GM21529 (cell line): ENCODE measurements around the gene LDB2.

Source experiments
- ATAC-seq: cut with Tn5 transposase; IDR thresholded peaks from one replicate; pipeline ENCODE4 v1.9.1; 2021; ENCODE audit not compliant: unreplicated experiment

The LDB2 gene

DNA sequence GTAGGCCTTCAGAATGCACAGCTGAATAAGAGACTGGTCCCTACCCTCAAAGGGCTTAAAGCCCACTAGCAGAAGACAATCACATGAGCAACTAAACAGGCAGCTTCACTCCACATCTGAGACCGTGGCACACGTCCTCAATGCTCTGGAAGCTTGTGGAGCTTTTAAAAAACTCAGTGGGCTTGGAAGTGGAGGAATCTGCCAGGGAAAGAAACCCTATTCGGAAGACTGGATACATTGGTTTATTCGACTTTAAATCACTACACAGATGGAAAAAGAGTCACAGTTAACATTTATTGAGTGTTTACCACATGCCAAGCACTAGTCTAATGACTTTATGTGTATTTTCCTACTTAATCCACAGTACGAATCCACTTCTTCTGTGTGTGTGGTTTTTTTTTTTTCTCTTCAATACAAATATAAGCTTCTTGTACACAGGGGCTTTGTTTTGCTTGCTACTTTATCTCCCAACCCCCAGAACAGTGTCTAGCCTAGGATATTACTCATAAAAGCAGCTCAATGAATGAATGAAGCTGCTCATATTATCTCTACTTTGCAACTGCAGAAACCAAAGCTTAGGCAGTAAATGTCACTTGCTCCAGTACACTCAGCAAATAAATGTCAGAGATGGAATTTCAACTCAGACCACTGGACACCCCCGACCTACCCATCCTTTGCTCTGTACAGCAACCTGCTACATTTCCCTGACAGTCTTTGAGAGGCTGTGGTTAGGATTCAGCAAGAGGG, 137.7 kb downstream of the LDB2 start:
- no peak for ATAC-seq

DNA sequence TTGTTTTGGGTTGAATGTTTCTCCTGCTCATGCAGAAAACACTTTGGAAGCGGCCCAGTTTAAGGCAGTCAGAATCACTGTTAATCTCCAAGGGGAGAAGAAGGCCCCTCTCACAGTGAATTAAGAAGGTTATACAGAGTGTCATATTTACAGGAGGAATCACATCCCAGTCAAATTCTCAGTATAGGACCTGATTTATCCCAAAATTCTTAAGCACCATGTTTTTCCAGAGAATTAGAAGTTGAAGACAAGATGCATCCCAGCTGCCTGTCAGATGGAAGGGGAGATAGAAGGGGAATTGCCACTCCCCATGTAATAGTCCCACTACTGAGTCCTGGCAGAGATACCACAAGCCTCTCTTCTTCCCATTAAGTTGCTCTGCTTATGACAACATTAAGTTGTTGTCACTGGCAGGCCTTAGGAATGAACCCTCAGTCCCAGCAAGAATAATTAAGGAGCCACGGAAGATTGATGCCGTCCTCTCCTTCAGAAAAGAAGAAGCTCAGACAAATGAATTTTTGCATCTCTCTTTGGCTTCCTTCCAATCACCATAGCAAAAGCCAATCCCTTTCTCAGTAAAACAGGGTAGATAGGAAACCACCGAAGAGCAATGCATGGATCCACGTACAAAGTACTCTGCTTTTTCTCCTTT, 138.4 kb downstream of the LDB2 start:
- ATAC-seq: no peak

DNA sequence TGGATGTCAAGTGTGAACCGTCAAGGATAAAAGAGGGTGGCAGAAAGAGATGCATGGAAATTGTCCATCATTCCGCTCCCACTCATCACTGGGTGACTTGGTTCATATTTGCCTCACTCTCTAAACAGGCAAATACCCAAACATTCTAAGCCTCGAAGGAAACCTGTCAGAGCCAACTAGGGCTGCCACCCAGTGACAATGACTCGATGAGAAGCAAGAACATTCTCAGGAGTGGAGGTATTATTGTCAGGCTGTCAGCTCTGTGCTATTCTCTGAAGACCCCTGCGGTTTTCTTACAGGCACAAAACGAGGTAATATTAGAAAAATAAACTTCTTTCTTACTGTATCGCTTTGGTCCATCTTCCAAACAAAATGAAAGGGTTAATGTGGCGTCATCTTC, 139.6 kb downstream of the LDB2 start:
- no peak for ATAC-seq

DNA sequence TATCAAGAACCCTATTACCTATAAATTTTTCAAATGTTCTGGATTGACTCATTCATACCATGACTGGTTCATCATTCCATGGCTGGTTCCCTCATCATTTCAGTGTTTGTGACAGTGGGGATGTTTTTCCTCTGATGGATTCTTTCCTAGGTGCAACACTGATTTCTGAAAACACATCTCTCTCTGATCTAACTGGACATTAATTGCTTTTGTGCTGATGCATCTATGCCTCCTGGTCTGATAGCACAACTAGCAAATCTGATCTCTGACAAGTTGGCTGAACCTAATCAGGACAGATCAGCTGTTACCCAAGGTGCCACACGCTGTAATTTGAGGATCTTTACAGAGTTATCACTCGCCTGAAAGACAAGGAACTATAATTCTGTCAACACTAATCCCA, 140.2 kb downstream of the LDB2 start:
- ATAC-seq: no peak

DNA sequence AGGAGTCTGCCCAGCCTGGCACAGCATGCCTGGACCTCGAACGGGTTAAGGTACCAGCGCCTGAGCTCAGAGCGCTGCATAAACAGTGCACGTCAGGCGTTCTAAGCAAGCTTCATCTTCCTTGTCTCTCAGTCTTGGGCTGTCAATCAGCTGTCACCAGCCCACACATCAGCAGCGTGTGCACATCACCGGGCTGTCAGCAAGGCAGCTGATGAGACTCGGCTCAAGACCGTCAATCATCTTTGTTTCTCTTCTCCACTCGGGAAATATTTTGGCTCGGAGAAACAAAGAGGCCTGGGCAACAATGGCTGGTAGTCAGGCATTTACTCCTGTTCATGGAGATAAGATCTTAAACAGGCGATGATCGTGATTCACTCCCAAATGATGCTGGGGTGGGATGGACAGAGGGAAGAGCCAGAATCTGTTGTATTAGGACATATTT, 141.3 kb downstream of the LDB2 start:
- ATAC-seq: no peak

DNA sequence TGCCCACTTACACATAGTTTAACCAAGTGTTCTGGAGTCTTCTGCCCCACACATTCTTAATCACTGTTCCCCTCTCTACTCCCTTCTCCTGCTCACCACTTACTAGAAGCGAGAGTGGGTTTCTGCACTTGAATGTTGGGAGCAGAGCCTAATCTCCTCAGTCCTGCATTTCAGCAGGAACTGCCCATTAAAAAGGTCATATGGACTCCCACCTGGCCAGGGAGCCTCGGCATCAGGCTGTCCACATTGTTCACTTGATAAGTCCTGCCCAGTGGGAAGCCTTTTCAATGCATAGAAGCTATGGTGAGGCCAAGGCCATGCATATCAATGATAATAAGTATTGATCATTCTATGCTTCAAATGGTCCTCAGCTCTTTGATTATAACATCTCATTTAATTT, 144.3 kb downstream of the LDB2 start:
- no peak for ATAC-seq

DNA sequence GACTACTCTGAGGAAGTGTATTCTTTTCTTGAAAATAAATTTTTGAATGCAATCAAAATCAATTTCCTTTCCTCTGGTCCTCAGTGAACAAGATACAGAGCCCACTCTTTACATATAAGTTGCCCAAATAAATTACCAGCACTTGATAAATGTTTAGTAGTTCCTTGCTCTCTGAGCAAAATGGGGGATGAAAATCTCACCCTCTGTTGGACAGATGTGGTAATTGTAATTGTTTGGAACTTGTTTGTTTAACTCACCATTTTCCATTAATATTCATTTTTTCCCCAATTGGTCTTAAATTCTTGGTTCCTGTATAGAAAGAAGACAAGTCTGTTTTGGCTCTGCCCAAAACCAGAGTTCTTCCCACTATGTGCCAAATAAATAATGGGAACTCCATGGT, 146.3 kb downstream of the LDB2 start:
- no peak for ATAC-seq

DNA sequence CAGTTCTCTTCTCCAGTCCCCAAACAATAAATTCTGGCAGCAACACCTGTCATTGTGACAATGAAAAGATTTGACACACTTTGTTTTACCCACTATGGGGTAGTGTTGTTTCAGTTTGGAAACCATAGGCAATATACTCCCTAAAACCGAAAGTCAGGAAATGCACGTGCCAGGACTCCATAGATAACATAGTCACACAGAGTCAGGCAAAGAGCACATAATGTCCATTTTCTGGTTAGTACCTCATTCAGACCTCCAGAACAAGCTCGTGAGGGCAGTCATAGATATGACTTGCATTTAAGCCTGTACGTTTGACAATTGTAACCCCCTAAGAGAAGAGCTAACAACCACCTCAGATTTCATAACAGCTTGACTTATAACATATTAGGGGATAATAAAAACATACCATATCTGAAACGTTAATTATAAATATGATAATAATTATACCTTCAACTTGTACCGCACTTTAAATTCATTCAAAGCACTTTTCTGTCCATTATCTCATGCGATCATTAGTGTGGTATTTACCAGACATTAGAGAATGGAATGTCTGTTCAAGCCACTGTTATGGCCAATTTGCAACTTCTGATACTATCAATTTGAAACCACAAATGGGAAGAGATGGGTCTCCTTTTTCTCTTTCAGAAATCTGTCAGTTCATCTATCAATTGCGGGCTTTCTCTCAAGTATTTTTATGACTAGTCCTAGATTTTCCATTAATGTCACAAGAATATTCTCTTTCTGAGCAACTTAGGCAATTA, 147.4 kb downstream of the LDB2 start:
- no peak for ATAC-seq

DNA sequence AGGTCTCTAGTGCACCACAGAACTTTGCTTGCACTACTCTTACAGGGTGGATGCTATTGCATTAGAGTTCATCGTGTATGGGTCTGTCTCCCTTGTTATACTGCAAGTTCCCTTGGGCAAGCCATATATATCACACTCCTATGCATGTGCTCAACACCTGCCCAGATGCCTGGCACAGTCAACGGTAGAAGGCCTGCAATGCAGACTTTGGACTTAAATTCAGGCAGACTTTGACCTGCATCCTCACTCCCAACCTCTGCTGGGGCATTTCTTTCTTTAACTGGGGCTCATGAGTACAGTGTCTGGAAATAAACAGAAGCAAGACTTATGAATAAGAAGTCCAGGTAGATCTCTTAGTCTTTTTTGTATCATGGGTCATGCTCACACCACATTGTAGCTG, 148.2 kb downstream of the LDB2 start:
- no peak for ATAC-seq

DNA sequence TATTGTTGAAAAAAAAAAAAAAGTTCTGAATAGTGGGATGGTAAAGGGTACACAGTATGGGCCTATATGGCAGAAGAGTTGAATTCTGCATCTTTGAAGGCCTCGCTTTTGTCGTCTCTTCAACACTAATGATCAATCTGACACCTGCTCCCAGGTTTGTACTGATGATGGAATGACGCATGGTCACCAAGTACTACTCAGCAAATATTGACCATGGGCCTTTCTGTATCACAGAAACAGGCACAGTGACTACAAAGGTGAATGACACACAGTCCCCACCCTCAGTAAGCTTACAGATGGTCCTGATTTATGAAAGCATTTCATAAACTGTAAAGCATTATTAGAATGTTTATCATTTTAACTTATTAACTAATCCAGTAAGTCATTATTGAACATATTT, 152.6 kb downstream of the LDB2 start:
- no peak for ATAC-seq

DNA sequence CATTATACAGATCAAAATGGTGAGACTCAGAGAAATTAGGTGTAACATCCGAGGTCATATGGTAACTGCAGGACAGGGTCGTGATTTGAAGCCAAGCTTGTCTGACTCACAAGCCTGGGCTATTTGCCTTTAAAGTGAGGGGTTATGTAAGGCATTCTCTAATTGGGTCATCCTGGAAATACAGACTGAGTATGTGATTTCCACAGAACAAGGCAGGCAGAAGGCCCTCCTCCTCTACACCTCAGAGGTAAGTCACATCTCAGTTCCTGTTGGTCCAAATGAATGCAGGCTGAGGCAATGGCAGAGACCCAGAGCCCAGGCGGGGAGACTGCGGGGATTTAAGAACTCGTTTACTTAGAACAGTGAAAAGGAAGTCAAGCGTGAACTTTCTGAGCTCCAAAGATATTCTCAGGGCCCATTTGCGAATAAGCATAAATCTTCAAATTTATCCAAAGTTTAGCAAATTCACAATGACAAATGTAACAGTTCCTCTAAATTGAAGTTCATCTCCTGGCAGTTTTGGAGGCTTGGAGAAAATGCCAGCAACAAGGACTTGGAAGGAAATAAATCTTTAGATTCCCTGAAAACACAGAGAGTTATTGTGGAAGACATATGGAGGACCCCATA, 153.3 kb downstream of the LDB2 start:
- ATAC-seq: no peak

DNA sequence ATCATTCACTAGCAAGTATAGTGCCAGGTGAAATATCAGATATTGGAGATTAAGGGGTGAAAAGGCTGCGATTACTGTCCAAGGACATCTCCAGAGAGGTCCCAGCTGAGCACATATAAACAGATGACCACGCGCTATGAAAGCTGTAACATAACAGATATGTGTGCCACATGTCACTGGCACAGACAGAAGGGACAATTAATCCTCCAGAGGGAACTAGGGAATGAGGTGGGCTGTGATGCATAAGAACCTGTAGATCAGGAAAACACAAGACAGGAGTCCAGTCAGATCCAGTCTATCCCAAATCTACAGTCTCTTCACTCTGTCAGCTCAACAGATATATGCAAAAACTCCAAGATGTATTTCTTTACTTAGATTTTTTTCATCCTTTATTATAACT, 157.2 kb downstream of the LDB2 start:
- no peak for ATAC-seq

DNA sequence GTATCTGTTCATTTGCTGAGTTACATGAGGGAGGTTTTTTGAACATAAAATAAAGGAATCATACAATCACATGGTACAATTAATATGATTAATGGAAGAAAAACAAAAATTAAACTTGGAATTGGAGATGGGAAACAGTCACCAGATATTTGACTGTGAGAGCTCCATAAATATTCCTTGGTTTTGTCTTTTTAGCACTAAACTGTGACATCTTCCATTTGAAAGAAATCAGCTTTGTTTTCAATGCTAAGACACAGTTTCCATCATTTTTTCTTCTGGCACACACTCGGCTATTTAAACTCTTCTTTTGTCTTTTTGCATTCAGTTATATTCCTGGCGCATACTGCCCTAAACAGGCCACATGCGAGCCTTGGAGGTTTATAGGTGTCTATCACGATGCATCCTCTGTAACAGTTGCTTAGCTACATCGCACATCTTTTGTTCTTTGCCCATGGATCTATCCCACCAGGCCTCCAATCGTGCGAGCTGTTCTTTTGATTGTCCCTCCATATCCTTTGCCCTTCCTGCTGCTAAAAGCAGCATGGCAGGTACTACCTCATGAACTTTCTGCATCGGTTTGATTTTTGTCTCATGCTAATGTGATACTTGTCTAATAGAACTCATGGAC, 158.3 kb downstream of the LDB2 start:
- no peak for ATAC-seq

DNA sequence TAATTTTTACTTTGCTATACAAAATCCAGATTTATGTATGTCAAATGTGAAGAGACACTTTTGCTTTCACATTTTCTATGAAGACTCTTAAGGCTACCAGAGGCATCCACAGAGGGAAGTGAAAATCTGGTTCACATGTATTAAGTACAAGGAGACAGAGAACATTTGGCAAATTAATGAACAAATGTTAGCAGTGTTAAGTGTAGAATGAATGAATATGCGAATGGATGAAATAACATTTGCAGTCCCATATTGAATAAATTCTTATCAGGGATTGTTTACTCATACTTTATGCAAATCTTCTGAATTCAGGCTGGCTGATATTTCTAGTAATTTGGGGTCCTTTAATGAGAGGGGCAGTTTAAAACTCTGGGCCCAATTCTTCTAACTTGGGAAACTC, 159.9 kb downstream of the LDB2 start:
- no peak for ATAC-seq

DNA sequence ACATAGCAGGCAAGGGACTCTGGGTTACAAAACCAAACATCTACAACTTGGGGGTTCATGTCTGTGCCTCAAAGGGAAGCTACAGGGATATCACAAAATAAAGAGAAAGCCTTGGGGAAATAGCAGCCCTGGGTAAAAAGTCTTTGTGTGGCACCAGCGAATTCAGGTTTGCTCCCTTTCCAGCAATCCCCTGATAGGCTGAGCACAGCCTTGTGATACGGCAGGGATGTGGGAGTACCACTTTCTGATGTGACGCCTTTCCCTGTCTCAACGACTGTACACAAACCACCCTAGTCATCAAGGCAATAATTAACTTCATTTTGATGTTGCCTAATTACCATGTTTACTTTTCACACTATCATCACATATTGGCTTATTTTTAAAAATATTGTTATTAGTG, 164.9 kb downstream of the LDB2 start:
- ATAC-seq: no peak

DNA sequence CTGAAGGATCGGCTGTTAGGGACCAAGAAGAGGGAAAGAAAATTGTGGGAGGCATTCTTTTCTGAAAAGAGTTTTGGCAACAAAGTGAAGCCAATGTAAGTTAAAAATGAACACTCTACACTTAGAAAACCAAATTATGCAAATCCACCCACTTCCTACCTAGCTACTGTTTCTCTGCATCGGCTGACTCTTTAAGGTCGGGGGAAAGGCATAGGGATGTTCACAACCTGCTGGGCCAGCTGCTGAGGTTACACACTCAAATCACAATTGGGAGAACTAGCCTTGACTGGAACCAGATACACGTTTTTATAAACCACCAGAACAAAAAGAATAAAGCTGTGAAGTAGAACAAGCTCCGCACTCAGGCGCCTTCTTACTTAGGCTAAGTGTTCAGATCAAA, 165.7 kb downstream of the LDB2 start:
- ATAC-seq: no peak

DNA sequence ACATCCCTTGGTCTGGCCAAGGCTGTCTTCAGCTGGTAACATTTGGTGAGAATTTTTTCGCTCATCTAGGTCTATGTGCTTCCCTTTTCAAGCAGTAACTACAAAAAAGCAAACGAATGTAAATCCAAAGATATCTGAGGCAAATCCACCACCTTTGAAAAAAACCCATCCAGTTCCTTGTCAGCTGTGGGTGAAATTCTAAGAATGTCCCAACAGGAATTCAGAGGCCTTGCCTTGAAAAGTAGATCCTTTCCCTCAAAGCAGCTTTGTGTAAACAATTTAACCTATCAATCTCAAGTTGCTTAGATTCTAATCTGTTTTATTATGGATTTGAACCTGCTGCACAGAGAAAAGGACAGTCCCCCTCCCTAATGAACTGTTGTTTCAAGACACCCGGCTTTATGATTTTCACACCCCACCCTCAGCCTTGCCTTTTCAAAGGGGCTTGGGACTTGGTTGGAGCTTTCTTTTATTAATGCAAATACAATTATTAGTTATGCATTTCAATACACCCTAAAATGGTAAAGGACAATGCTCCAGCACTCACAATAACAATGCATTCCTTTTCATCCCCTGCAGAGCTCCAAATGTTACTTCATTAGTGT, 166.6 kb downstream of the LDB2 start:
- no peak for ATAC-seq

DNA sequence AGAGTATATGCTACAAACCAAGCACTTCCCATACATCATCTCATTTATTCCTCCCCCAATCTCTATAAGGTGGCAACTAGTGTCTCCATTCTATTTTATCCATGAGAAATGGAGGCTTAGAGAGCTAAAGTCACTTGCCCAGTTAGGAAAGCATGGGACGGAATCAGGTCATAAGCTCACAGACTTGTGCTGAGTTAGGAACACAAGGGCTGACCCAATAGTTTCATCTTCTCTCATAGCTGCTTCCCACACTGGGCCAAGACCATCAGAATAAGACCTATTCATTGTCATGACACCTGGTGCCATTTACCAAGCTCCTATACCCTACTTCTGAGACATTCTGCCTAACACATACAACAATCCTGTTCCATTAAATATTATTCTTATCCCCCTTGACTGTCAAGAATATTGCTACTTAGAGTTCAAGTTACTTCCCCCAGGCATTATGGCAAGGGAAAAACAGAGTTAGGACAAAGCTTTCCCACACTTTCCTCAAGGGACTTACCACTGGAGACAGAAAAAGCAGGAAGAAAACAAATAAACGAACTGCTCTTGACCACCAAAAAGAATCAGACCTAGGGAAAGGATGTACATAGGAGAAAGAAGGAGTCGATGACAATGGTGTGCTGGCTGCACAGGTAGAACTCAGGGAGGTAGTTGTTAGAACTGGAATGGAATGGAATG, 167.8 kb downstream of the LDB2 start:
- no peak for ATAC-seq

DNA sequence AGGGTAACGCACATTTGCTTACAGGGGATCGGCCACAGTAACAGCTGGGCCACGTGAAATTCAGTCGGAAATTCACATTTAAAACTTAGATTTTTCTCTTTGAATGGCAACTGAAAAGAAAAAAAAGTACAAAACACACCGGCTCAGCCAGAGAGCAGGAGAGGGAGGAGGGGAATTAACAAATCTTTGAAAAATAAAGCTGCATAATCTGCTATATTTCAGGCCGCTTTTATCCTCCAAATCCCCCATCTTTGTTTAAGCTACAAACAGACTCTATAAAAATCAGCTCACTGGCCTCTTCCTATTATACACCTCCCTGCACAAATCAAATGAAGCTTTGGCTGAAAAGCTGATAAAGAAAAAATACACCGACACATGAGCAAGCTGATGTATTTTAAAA, 169.1 kb downstream of the LDB2 start:
- no peak for ATAC-seq

DNA sequence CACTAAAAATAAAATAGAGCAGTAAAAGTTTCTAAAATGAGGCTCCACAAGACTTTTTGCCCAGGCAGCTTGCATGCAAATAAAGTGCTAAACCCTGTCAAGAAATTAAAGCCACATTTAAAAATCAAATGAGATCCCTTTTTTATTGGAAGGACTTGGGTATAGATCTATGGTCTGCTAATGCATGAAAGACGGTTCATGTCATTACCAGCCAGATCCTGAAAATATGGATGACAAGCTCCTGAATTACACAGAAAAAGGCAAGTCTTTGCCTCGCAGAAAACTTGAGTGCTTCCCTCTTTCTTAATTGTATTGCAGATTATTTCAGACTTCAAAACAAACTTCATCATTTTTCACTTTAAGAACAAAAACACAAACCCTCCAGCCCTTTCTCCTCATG, 169.6 kb downstream of the LDB2 start:
- ATAC-seq: no peak
